HK-2 (cell line): ENCODE results near the gene TOR2A.
A peak's percentile ranks its signal among the peaks of the same experiment; 100 is the strongest.

Experiments used
- DNase-seq: peaks from one replicate; pipeline ENCODE4 v3.0.0-alpha.2; 2018; ENCODE audit not compliant: unreplicated experiment

The TOR2A gene

GRCh38 chr9:127720031-127720864 is 14.8 kb downstream of the TOR2A start:
- DNase-seq, result no peak

DNA sequence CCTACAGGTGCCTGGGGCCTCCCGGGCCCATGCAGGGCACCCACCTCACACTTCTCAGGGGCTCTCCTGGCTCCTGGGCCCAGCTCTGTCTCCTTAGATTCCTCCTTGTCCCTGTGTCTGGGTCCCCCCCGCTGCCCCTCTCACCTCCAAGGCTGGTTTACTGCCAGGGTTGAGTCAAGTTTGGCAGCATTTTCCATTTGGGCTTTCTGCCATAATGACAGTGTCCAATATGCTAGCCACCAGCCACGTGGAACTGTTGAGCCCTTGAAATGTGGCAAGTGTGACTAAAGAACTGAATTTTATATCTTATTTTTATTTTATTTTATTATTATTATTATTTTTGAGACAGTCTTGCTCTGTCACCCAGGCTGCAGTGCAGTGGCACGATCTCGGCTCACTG is 17.3 kb downstream of the TOR2A start:
- DNase-seq, result no peak

- DNase-seq, result no peak
Observed at GRCh38 chr9:127716412-127716811, 18.7 kb downstream of the TOR2A start.

- peak; percentile 96 for DNase-seq
Observed at GRCh38 chr9:127715470-127716337, 19.4 kb downstream of the TOR2A start, which contains the start of the genes PTRH1 and TTC16. Gene PTRH1 (minus strand): TSS chr9:127715663. CDS start chr9:127715639, 24 bp downstream. Gene TTC16 (plus strand): TSS chr9:127716079. CDS start chr9:127716146, 67 bp downstream.

DNA sequence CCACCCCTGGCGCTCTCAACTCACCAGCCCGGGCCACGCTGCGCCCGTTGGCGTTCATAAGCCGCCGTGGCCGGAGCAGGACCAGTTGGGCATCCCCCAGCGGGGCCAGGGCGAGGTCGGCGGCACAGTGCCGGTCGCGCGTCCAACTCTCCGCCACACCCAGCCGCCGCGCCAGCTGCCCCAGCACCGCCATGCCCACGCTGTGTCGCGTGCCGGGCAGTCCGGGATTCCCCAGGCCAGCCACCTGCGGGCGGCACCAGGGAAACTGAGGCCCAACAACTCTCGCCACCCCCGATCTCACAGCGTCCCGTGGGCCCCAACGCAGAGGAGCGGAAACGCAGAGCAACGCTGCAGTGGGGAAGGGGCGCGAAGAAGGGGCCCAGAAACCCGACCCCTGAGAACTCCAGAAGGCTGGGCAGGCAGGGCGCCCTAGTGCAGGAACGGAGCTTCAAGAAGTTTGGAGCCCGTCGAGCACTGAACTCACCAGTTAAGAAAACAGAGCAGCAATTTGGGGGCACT is 20.1 kb downstream of the TOR2A start:
- DNase-seq, result peak; percentile 25

GRCh38 chr9:127714020-127714750 is 20.9 kb downstream of the TOR2A start:
- DNase-seq, result no peak

DNA sequence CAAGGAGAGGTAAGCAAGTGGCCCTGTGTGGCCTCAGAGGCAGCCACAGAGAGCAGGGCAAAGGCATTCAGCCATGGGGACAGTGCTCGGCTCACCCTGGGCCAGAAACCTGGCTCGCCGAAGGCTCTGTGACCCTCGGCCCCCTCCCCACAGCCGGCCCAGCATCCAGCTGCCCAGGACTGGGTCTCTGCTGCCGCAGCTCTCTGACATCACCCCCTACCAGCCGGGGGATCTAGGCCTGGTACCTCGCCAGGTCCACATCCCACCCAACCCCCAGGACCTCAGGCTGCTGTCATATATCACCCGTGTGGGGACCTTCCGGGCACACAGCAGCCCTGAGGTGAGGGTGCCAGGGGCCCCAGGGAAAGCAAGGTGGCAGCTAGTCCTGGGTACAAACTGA is 22.2 kb downstream of the TOR2A start:
- no peak for DNase-seq

DNA sequence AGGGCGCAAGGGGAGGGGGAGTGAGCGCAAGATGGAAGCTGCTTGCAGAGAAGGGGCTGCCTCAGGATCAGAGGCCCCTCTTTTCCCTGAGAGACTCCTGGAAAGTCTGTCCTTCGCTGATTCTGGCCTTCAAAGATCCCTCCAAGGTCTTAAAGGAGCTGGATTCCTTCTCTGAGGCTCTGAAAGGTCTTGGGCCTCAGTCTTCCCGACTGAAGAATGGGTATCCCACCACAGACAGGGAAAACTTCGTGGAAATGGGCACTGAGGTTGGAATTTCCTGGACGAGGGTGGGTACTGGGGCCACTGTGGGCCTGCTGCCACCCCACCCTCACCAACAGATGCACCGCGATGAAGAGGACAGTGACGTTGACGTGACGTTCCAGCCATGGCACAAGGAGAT is 22.7 kb downstream of the TOR2A start:
- no peak for DNase-seq

- no peak for DNase-seq
Observed at GRCh38 chr9:127711831-127712274, 23.2 kb downstream of the TOR2A start.

DNA sequence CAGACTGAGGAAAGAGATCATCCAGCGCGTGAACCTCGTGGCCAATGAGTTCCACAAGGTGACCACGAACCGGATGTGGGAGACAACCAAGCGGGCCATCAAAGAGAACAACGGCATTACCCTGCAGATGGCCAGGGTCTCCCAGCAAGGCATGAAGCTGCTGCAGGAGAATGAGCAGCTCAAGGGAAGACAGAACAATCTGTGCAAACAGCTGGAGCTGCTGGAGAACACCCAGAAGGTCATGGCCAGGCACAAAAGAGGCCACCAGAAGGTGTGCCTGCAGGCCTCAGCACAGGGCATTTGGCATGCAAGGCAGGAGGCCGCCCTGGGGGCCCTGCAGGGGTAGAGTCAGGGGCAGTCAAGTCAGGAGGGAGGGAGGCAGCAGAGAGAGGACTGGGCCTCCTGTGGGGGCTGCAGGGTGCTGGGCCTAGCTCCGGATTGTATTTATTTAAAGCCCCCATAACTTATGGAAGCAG is 23.8 kb downstream of the TOR2A start:
- DNase-seq, result no peak

DNA sequence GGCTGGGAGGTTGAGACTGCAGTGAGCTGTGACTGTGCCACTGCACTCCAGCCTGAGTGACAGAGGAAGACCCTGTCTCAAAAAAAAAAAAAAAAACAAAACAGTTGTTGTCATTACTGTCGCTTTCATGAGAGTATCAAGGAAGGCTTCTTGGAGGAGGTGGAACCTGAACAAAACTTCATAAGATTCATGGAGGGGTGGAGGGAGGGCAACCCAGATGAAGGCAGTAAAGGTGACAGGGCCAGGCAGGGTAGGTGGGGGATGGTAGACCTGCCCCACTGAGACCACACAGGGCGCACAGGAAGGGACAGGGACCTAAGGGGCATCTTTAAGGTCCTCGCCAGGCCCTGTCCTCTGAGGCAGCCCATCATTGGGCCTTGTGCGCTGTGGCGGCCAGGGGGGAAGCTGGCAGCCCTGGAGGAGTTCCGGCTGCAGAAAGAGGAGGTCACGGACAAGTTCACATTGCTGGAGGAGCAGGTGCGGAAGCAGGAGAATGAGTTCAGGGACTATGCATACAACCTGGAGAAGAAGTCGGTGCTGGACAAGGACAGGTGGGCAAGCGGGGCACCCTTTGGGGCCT is 24.8 kb downstream of the TOR2A start:
- no peak for DNase-seq

DNA sequence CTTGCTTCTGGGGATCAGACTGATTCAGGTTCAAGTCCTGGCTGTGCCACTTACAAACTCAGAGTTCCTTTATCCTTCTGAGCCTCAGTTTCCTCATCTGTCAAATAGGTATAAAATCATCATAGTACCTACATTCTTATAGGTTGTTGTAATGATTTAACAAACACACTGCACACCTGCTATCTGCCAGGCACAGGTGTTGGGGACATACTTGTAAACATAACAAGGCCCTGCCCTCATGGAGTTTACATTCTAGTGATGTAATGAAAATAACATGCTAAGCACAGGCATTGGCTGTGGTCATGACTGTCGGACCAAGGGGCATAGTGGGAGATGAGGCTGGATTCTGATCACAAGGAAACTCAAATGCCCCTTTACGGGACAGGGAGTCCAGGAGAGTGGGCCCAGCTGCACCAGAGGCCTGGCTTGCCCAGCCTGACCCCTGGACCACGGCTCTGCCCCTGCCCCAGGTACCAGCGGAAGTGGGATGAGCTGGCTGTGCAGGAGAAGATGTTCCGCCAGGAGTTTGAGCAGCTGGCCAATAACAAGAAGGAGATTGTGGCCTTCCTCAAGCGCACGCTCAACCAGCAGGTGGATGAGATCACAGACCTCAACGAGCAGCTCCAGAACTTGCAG is 26.0 kb downstream of the TOR2A start:
- no peak for DNase-seq

- DNase-seq, result no peak
Observed at GRCh38 chr9:127707766-127708165, 27.3 kb downstream of the TOR2A start.

- no peak for DNase-seq
Observed at GRCh38 chr9:127706836-127707241, 28.3 kb downstream of the TOR2A start, which contains the start of gene CFAP157. Gene CFAP157 (plus strand): TSS chr9:127706988. CDS start chr9:127707032, 44 bp downstream.

- DNase-seq, result no peak
Observed at GRCh38 chr9:127705577-127706379, 29.3 kb downstream of the TOR2A start.

GRCh38 chr9:127703289-127703946 is 31.7 kb downstream of the TOR2A start:
- DNase-seq, result no peak

DNA sequence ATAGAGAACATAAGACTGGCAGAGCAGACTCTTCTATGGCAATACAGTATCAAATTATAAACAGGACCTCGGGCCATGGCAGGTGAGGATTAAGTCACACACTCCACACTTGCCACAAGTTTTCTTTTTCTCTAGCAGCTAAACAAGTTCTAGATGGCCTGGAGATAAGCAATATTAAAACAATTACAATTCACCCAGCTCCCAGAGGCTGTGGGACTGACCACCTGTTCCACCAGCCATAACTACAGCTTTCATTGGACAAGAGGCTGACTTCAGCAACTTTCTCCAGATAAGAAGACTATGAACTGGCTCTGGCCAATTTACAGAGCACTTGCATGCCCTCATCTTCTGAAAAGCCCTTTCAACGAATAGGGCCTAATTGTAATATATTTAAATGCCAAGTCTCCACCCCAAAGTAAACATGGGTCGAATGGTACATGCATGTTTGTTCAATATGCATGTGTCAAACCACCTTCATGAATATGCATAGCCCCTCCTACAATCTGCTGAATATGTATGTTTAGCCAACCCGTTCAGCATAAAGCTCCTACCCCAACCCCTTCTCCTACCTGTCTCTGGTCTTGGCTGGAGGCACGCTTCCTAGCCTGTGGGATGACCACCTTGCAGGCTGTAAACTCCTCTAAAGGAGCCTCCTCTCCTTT is 34.4 kb downstream of the TOR2A start:
- DNase-seq, result no peak

GRCh38 chr9:127700140-127700539 is 35.0 kb downstream of the TOR2A start:
- no peak for DNase-seq
